OCI-LY3 (cell line): Measurements from ENCODE around the gene BNC1.

Experiments
- H2AFZ ChIP-seq: fragments of 200-600, 300-600 bp; shearing (Covaris generic); 2 replicates; pipeline ENCODE4 v1.6.0; 2014; ENCODE audit warnings: antibody characterized with exemption, low read depth, low read length
- H3K27ac ChIP-seq: fragments of 200-600, 300-600 bp; sonication (generic); 2 replicates; pipeline ENCODE4 v1.5.1; 2014; ENCODE audit warnings: mild to moderate bottlenecking, low read length, moderate library complexity, mixed read lengths
- H3K27me3 ChIP-seq: fragments of 200-600, 300-600 bp; sonication (generic); 2 replicates; pipeline ENCODE4 v1.6.1; 2014; ENCODE audit warnings: low read depth, low read length, mixed read lengths
- H3K36me3 ChIP-seq: fragments of 200-600, 300-600 bp; sonication (generic); replicated peaks from 2 replicates; pipeline ENCODE3; 2014; ENCODE audit warnings: low read depth, low read length, mixed read lengths
- H3K4me1 ChIP-seq: fragments of 300-600, 200-600 bp; sonication (generic); 2 replicates; pipeline ENCODE4 v1.6.1; 2014; ENCODE audit warnings: low read length, mixed read lengths
- H3K4me2 ChIP-seq: fragments of 200-600, 300-600 bp; sonication (generic); 2 replicates; pipeline ENCODE4 v1.6.1; 2014; ENCODE audit warnings: low read length, mixed read lengths
- H3K4me3 ChIP-seq: fragments of 300-600, 200-600 bp; sonication (generic); 2 replicates; pipeline ENCODE4 v1.5.1; 2014; ENCODE audit warnings: antibody characterized with exemption, mild to moderate bottlenecking, low read length, moderate library complexity
- H3K79me2 ChIP-seq: fragments of 300-600, 200-600 bp; shearing (Covaris generic); 2 replicates; pipeline ENCODE4 v1.6.1; 2014; ENCODE audit warnings: mild to moderate bottlenecking, low read length, mixed read lengths
- H3K9ac ChIP-seq: fragments of 300-600, 200-600 bp; shearing (Covaris generic); 2 replicates; pipeline ENCODE4 v1.6.0; 2014; ENCODE audit warnings: mild to moderate bottlenecking, low read length, moderate library complexity
- H3K9me3 ChIP-seq: fragments of 200-600, 300-600 bp; shearing (Covaris generic); 2 replicates; pipeline ENCODE4 v1.6.1; 2014; ENCODE audit warnings: low read length, mixed read lengths; ENCODE audit not compliant: insufficient read depth
- H4K20me1 ChIP-seq: fragments of 200-600, 300-600 bp; sonication (generic); 2 replicates; pipeline ENCODE4 v1.6.1; 2016; ENCODE audit warnings: low read length, mixed read lengths; ENCODE audit not compliant: insufficient read depth
- CTCF ChIP-seq: fragments of 200-600, 300-600 bp; sonication (generic); IDR thresholded peaks from 2 replicates; pipeline ENCODE4 v1.5.1; 2014; ENCODE audit warnings: antibody characterized with exemption, low read length, low read depth
- EZH2phosphoT487 ChIP-seq: fragments of 200-600 bp; shearing (Covaris generic); IDR thresholded peaks from 2 replicates; pipeline ENCODE4 v1.6.1; 2018; ENCODE audit warnings: antibody characterized with exemption, mixed run types, low read depth

Gene BNC1

GRCh38 chr15:83310521-83311456, 26.3 kb upstream of the BNC1 start:
- no peak overlapping the region for H3K9ac ChIP-seq
- no peaks in the 10 kb centered on the region for H3K9me3 ChIP-seq
- no peak overlapping the region for H3K27ac ChIP-seq
- H3K4me3 ChIP-seq, result no peak overlapping the region
- no peak overlapping the region for H3K4me2 ChIP-seq
- no peak overlapping the region for H2AFZ ChIP-seq
- no peaks in the 10 kb centered on the region for H4K20me1 ChIP-seq
- no peaks in the 10 kb centered on the region for H3K79me2 ChIP-seq
- no peak for TF ChIP-seq CTCF
- TF ChIP-seq EZH2phosphoT487, result no peak
- H3K27me3 ChIP-seq, result peaks cover 18% of the 10 kb centered on the region; the same call in 1 of the 2 replicates
- H3K4me1 ChIP-seq, result no peaks in the 10 kb centered on the region
- H3K36me3 ChIP-seq, result no peaks in the 10 kb centered on the region

- Histone ChIP-seq H4K20me1 (no peaks in the 10 kb centered on the region), H3K9me3 (no peaks in the 10 kb centered on the region), H3K4me3 (no peak overlapping the region), H2AFZ (no peak overlapping the region), H3K4me1 (no peaks in the 10 kb centered on the region), H3K79me2 (no peaks in the 10 kb centered on the region), H3K27ac (no peak overlapping the region), H3K27me3 (peaks cover 25% of the 10 kb centered on the region), H3K36me3 (no peaks in the 10 kb centered on the region), H3K9ac (no peak overlapping the region), H3K4me2 (no peak overlapping the region)
- TF ChIP-seq CTCF (no peak), EZH2phosphoT487 (no peak)
These were observed 24.2 kb upstream of the BNC1 start for GRCh38 chr15:83308671-83309070.

- Histone ChIP-seq H2AFZ (no peak overlapping the region), H4K20me1 (no peaks in the 10 kb centered on the region), H3K4me1 (no peaks in the 10 kb centered on the region), H3K27me3 (peaks cover 27% of the 10 kb centered on the region), H3K27ac (no peak overlapping the region), H3K9ac (no peak overlapping the region), H3K4me2 (no peak overlapping the region), H3K79me2 (no peaks in the 10 kb centered on the region), H3K36me3 (no peaks in the 10 kb centered on the region), H3K4me3 (no peak overlapping the region), H3K9me3 (no peaks in the 10 kb centered on the region)
- no peak for TF ChIP-seq EZH2phosphoT487
- TF ChIP-seq CTCF, result no peak
These were observed 22.1 kb upstream of the BNC1 start for GRCh38 chr15:83306561-83306960.

- Histone ChIP-seq H3K9me3 (no peaks in the 10 kb centered on the region), H3K9ac (no peak overlapping the region), H3K36me3 (no peaks in the 10 kb centered on the region), H3K4me1 (no peaks in the 10 kb centered on the region), H4K20me1 (no peaks in the 10 kb centered on the region), H3K4me2 (no peak overlapping the region), H3K4me3 (no peak overlapping the region), H3K79me2 (no peaks in the 10 kb centered on the region), H3K27me3 (peaks cover 27% of the 10 kb centered on the region), H2AFZ (no peak overlapping the region), H3K27ac (no peak overlapping the region)
- no peak for TF ChIP-seq EZH2phosphoT487
- no peak for TF ChIP-seq CTCF
These were observed 21.3 kb upstream of the BNC1 start for GRCh38 chr15:83305704-83306291.
